GM23248 (cell line): ENCODE results near the gene EVC. TPM values are rescaled to one million over a fixed set of nuclear protein-coding genes. Genes with fewer than 3 reads are reported as not detected.

Source experiments
- DNase-seq: peaks from one replicate; pipeline ENCODE4 v3.0.0-alpha.2; 2015
- H2AFZ ChIP-seq: fragments of 200-600 bp; sonication (generic); 2 replicates; pipeline ENCODE4 v1.6.1; 2016; ENCODE audit warnings: antibody characterized with exemption
- H3F3A ChIP-seq: fragments of 200-600 bp; sonication (generic); 2 replicates; pipeline ENCODE4 v1.6.1; 2016; ENCODE audit warnings: mild to moderate bottlenecking, antibody characterized with exemption, mixed run types; ENCODE audit not compliant: insufficient read depth
- H3K27ac ChIP-seq: fragments of 200-600 bp; sonication (generic); 2 replicates; pipeline ENCODE4 v1.5.1; 2016; ENCODE audit warnings: mild to moderate bottlenecking
- H3K27me3 ChIP-seq: fragments of 200-600 bp; sonication (generic); replicated peaks from 2 replicates; pipeline ENCODE4 v1.6.1; 2016; ENCODE audit warnings: mild to moderate bottlenecking; ENCODE audit not compliant: insufficient read depth
- H3K36me3 ChIP-seq: fragments of 200-600 bp; sonication (generic); 2 replicates; pipeline ENCODE4 v1.6.1; 2016; ENCODE audit warnings: low read depth, mild to moderate bottlenecking
- H3K4me1 ChIP-seq: fragments of 200-600 bp; sonication (generic); 2 replicates; pipeline ENCODE4 v1.6.1; 2016; ENCODE audit warnings: mild to moderate bottlenecking; ENCODE audit not compliant: insufficient read depth
- H3K4me2 ChIP-seq: fragments of 200-600 bp; sonication (generic); one replicate; pipeline ENCODE4 v1.6.1; 2016; ENCODE audit warnings: mild to moderate bottlenecking; ENCODE audit not compliant: unreplicated experiment
- H3K4me3 ChIP-seq: fragments of 200-600 bp; sonication (generic); 2 replicates; pipeline ENCODE4 v1.5.1; 2016; ENCODE audit warnings: mild to moderate bottlenecking
- H3K79me2 ChIP-seq: fragments of 200-600 bp; sonication (generic); 2 replicates; pipeline ENCODE4 v1.6.1; 2016; ENCODE audit warnings: mild to moderate bottlenecking; ENCODE audit not compliant: insufficient read depth
- H3K9ac ChIP-seq: fragments of 200-600 bp; sonication (generic); 2 replicates; pipeline ENCODE4 v1.6.1; 2016; ENCODE audit warnings: mild to moderate bottlenecking
- H3K9me2 ChIP-seq: fragments of 200-600 bp; sonication (generic); 2 replicates; pipeline ENCODE4 v1.6.1; 2016; ENCODE audit warnings: mixed run types, mild to moderate bottlenecking, moderate library complexity; ENCODE audit not compliant: insufficient read depth
- H3K9me3 ChIP-seq: fragments of 200-600 bp; sonication (generic); one replicate; pipeline ENCODE4 v1.6.1; 2017; ENCODE audit warnings: low read depth
- H4K20me1 ChIP-seq: fragments of 200-600 bp; sonication (generic); 2 replicates; pipeline ENCODE4 v1.6.0; 2016; ENCODE audit not compliant: insufficient read depth
- EZH2 ChIP-seq: fragments of 200-600 bp; sonication (generic); IDR thresholded peaks from 2 replicates; pipeline ENCODE4 v1.6.1; 2018; ENCODE audit warnings: antibody characterized with exemption, mild to moderate bottlenecking; ENCODE audit not compliant: insufficient read depth, poor library complexity, severe bottlenecking
- EZH2phosphoT487 ChIP-seq: fragments of 200-600 bp; sonication (generic); IDR thresholded peaks from 2 replicates; pipeline ENCODE4 v1.6.1; 2018; ENCODE audit warnings: antibody characterized with exemption, moderate library complexity, mild to moderate bottlenecking, low read depth; ENCODE audit not compliant: insufficient read depth
- WGBS, 2 experiments: methylation state at CpG; one replicate each; pipeline ENCODE4 v1.1.6; 2015 to 2017; ENCODE audit warnings: low lambda C conversion rate in 2 of 2, low coverage in 1 of 2; ENCODE audit errors: missing lambda C conversion rate in 2 of 2; 5-methylcytosine and 5-hydroxymethylcytosine counted together
- in situ Hi-C: fragments of 300-500 bp; cut with MboI; formaldehyde crosslinking; loops from 2 replicates; pipeline ENCODE4 v1.15.0; 2020
- polyA plus RNA-seq: library from polyadenylated mRNA; unstranded; fragments of >200 nt; fragmentation: Nextera tagmentation; extraction: Ambion mirVana; gene quantifications from 2 replicates; pipeline ENCODE4 v1.2.1, GENCODE V29; 2016
- total RNA-seq: library from RNA; depleted of rRNA; stranded (reverse); fragments of >200 nt; shearing (Covaris generic); gene quantifications from 2 replicates; pipeline ENCODE4 v1.2.3, GENCODE V29; 2014

Gene EVC
- total and polyA plus RNA-seq, 2 experiments from 2014 or later = 4.0 to 56.2 TPM

DNA sequence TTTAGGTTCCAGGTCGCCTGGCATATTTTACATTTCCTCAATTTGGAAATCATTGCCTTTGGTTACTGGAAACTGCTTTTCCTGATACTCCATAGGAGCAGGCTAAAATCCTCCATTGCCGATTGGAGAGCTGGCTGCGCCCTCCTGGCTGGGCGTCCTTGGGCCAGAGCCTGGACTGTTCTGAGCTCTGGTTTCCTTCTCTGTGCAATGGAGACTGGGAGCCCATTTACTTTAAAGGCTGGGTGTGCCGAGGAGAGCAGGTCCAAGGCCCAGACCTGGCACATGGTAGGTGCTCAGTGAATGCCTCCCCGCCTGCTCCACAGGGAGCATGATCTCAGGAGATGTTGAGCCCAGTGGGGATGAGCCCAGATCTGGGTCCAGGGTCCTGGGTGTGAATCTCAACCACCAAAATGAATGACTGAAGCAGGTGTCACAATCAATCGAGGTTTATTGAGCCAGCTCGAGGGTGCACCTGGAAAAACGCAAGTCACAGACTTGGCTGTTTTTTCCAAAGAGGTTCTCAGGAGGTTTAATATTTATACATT, 50.0 kb downstream of the EVC start:
- H3K4me3 ChIP-seq = no peak overlapping the region
- no peak overlapping the region for H3K9ac ChIP-seq
- H3K9me2 ChIP-seq = no peaks in the 10 kb centered on the region
- in situ Hi-C loops = no loop called here
- no peaks in the 10 kb centered on the region for H3K27me3 ChIP-seq
- H3K79me2 ChIP-seq = peaks cover 23% of the 10 kb centered on the region
- H4K20me1 ChIP-seq = no peaks in the 10 kb centered on the region
- H2AFZ ChIP-seq = no peak overlapping the region
- H3K36me3 ChIP-seq = peaks cover 15% of the 10 kb centered on the region; the same call in 1 of the 2 replicates
- peaks cover 25% of the 10 kb centered on the region for H3K4me1 ChIP-seq
- no peak overlapping the region for H3K27ac ChIP-seq
- TF ChIP-seq EZH2phosphoT487 (no peak), EZH2 (no peak)
- no peak overlapping the region for H3K4me2 ChIP-seq
- H3F3A ChIP-seq = peaks cover 22% of the 10 kb centered on the region
- 85% methylated on average over 9 of the region's 9 CpGs for WGBS, 2 experiments
- H3K9me3 ChIP-seq = no peaks in the 10 kb centered on the region
- DNase-seq = no peak

DNA sequence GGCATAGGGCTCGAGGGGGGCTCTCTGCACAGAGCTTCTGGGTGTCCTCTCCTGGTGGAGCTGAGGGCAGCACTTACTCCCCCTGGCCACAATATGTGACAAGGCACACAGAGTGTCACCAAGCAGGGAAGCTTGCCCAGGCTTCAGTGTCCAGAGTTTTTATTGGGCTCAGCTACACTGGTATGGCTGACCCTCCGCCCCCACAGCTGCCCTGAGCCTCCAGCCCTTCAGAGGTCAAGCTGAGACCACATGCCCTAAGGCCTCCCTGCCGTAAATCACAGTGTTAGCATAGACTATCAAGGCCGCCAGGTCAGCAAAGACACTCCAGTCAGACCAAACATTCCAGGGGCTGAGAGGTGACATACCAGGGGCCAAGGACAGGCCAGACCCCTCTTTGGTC, 59.0 kb downstream of the EVC start:
- Histone ChIP-seq H3K4me2 (no peak overlapping the region), H3K27ac (no peak overlapping the region), H3K79me2 (peaks cover 22% of the 10 kb centered on the region; the same call in 1 of the 2 replicates), H4K20me1 (no peaks in the 10 kb centered on the region), H3K27me3 (no peaks in the 10 kb centered on the region), H3K4me3 (no peak overlapping the region), H3K4me1 (peaks cover 4% of the 10 kb centered on the region; the same call in 1 of the 2 replicates), H3K36me3 (no peaks in the 10 kb centered on the region; the same call in 1 of the 2 replicates), H3K9ac (no peak overlapping the region), H3F3A (no peaks in the 10 kb centered on the region), H3K9me2 (no peaks in the 10 kb centered on the region), H2AFZ (no peak overlapping the region), H3K9me3 (no peaks in the 10 kb centered on the region)
- WGBS, 2 experiments = 100% methylated on average over 4 of the region's 4 CpGs
- TF ChIP-seq EZH2phosphoT487 (no peak), EZH2 (no peak)
- in situ Hi-C loops = no loop called here
- no peak for DNase-seq

DNA sequence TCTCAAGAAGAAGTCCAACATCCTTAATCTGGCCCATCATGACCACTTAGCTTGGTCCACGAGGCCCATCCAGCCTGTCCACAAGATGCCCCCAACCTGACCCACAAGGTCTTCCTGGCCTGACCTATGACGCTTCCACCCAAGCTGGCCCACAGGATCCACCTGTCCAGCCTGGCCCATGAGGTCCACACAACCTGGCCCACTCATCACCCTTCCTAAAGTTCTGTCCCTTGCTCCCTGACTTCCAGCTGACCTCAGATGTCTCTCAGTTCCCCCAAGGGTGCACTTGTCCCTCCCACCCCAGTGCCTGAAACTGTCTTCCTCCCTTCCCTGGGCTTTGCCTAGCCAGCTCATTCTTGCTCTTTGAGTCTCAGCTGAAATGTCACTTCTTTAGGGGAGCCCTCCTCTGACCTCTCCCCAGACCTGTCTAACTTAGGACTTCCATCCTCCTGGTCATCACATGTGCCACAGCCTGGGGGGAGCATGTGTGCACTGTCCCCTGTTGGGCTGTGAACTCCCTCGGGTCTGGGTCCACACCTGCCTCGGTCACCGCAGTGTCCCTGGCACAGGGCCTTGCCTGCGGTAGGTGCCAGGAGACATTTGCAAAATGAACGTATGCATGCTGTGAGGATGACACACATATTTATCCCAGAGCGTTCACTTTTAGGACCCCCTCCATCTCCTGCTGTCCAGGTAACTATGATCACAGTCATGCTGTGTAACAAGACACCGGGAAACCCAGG, 61.7 kb downstream of the EVC start:
- H2AFZ ChIP-seq = no peak overlapping the region
- peaks cover 18% of the 10 kb centered on the region for H3K36me3 ChIP-seq
- H3K4me3 ChIP-seq = no peak overlapping the region
- no peaks in the 10 kb centered on the region for H3K9me2 ChIP-seq
- TF ChIP-seq EZH2 (no peak), EZH2phosphoT487 (no peak)
- H3K79me2 ChIP-seq = peaks cover 37% of the 10 kb centered on the region
- no peaks in the 10 kb centered on the region for H3K27me3 ChIP-seq
- H3K4me2 ChIP-seq = no peak overlapping the region
- peak overlapping the region; percentile 40; the same call in 1 of the 2 replicates for H3K27ac ChIP-seq
- in situ Hi-C loops = no loop called here
- no peaks in the 10 kb centered on the region for H4K20me1 ChIP-seq
- WGBS, 2 experiments = 78 to 81% methylated on average over 9 of the region's 9 CpGs
- no peak overlapping the region for H3K9ac ChIP-seq
- no peaks in the 10 kb centered on the region; the same call in 1 of the 2 replicates for H3F3A ChIP-seq
- H3K9me3 ChIP-seq = no peaks in the 10 kb centered on the region
- peaks cover 4% of the 10 kb centered on the region; the same call in 1 of the 2 replicates for H3K4me1 ChIP-seq
- no peak for DNase-seq

DNA sequence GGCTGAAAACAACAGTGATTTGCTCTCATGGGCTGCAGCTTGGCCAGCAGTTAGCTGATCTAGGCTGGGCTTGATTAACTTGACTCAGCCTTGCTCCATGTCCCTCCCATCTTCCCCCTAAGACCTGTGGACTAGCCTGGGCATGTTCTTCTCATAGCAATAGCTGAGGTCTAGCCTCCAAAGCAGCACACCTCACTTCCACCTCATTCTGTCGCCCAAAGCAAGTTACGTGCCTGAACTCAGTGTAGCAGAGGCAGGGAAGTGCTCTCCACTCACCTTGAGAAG, 62.2 kb downstream of the EVC start:
- no peak overlapping the region for H2AFZ ChIP-seq
- peak overlapping the region; percentile 19; the same call in 1 of the 2 replicates for H3K9ac ChIP-seq
- peaks cover 4% of the 10 kb centered on the region; the same call in 1 of the 2 replicates for H3K4me1 ChIP-seq
- H3K9me3 ChIP-seq = no peaks in the 10 kb centered on the region
- no peak overlapping the region for H3K4me3 ChIP-seq
- H3K27me3 ChIP-seq = no peaks in the 10 kb centered on the region
- H3F3A ChIP-seq = no peaks in the 10 kb centered on the region; the same call in 1 of the 2 replicates
- no peak overlapping the region for H3K4me2 ChIP-seq
- H3K27ac ChIP-seq = peak overlapping the region; percentile 40
- peaks cover 32% of the 10 kb centered on the region for H3K79me2 ChIP-seq
- no peaks in the 10 kb centered on the region for H4K20me1 ChIP-seq
- peak; percentile 57 for DNase-seq
- TF ChIP-seq EZH2 (no peak), EZH2phosphoT487 (no peak)
- no peaks in the 10 kb centered on the region for H3K9me2 ChIP-seq
- peaks cover 18% of the 10 kb centered on the region for H3K36me3 ChIP-seq
- 95 to 100% methylated on average over 2 of the region's 2 CpGs for WGBS, 2 experiments
- in situ Hi-C loops = no loop called here
